Thymus (tissue), 11 donors: ENCODE measurements around the gene HIRA. TPM values are rescaled to one million over a fixed set of nuclear protein-coding genes. Genes with fewer than 3 reads are reported as not detected.

Source experiments
- DNase-seq, 9 donors: peaks; one replicate each; pipeline ENCODE4 v3.0.0-alpha.2; 2013; ENCODE audit warnings: low spot score in 9 of 9, low read depth in 6 of 9, missing footprints in 1 of 9
- H3K27ac ChIP-seq, 2 donors: one replicate each; pipeline ENCODE4 v1.5.1; 2013; ENCODE audit warnings: control low read depth in 1 of 2, low read depth in 1 of 2, low read length in 1 of 2, mild to moderate bottlenecking in 1 of 2, moderate library complexity in 1 of 2
- H3K27me3 ChIP-seq, 2 donors: one replicate each; pipeline ENCODE4 v1.5.1; 2013; ENCODE audit warnings: low read length in 1 of 2; ENCODE audit not compliant: control insufficient read depth in 2 of 2, insufficient read depth in 1 of 2
- H3K36me3 ChIP-seq, 2 donors: one replicate each; pipeline ENCODE4 v1.5.1; 2013; ENCODE audit warnings: low read length in 1 of 2, mild to moderate bottlenecking in 1 of 2, moderate library complexity in 1 of 2; ENCODE audit not compliant: control insufficient read depth in 2 of 2, insufficient read depth in 2 of 2
- H3K4me1 ChIP-seq, 2 donors: one replicate each; pipeline ENCODE4 v1.5.1; 2013; ENCODE audit warnings: low read length in 2 of 2; ENCODE audit not compliant: control insufficient read depth in 2 of 2, insufficient read depth in 2 of 2
- H3K4me3 ChIP-seq, 2 donors: one replicate each; pipeline ENCODE4 v1.5.1; 2013; ENCODE audit warnings: low read length in 2 of 2, control low read depth in 1 of 2, mild to moderate bottlenecking in 1 of 2
- H3K9me3 ChIP-seq, 2 donors: one replicate each; pipeline ENCODE4 v1.5.1; 2013; ENCODE audit warnings: low read length in 1 of 2, mild to moderate bottlenecking in 1 of 2; ENCODE audit not compliant: control insufficient read depth in 2 of 2, insufficient read depth in 1 of 2
- WGBS: extraction: QIAGEN DNeasy Blood & Tissue Kit; methylation state at CpG from one replicate; pipeline ENCODE4 v1.1.7; 2013; 5-methylcytosine and 5-hydroxymethylcytosine counted together
- polyA plus RNA-seq: library from polyadenylated mRNA; stranded (reverse); fragments of 200-250 nt; gene quantifications from one replicate; pipeline ENCODE4 v1.2.3, GENCODE V29; 2013
- total RNA-seq: library from RNA; stranded (reverse); fragments of 120-200 nt; gene quantifications from one replicate; pipeline ENCODE4 v1.2.4, GENCODE V29; 2013
- donor health status: healthy.

Gene HIRA
- total and polyA plus RNA-seq, 2 donors: 15.4 to 15.9 TPM

- Histone ChIP-seq H3K27me3 (no peaks in the 10 kb centered on the region), H3K4me1 (no peaks in the 10 kb centered on the region), H3K4me3 (no peak overlapping the region), H3K27ac (no peak overlapping the region), H3K36me3 (peaks cover 67 to 83% of the 10 kb centered on the region in 2 donors), H3K9me3 (no peaks in the 10 kb centered on the region)
- no peak for DNase-seq
- 93% methylated on average over 2 of the region's 2 CpGs for WGBS
These were observed 32.9 kb downstream of the HIRA start for GRCh38 chr22:19398652-19399051.

DNA sequence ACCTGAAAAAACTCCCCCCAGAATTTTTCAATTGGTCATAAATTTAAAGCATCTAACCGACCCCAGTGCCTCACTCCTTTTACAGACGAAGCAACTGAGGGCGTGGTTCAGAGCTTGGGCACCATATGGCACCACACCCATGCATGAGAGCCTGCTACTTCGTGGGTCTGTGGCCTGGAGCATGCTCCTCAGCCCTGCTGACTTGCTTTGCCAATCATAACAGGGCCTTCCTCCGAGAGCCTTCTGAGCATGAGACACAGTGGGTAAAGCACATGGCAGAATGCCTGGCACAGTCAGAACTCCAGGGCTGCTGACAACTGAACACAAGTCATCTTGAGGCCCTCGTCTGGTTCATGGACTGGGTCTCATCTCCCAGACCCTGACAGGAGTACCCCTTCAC lies 33.3 kb downstream of the HIRA start:
- Histone ChIP-seq H3K27me3 (no peaks in the 10 kb centered on the region), H3K9me3 (no peaks in the 10 kb centered on the region), H3K4me1 (no peaks in the 10 kb centered on the region), H3K36me3 (peaks cover 68 to 86% of the 10 kb centered on the region in 2 donors), H3K4me3 (no peak overlapping the region), H3K27ac (no peak overlapping the region)
- DNase-seq: no peak
- 97% methylated on average over 6 of the region's 6 CpGs for WGBS

- WGBS: 97% methylated on average over 3 of the region's 3 CpGs
- Histone ChIP-seq H3K9me3 (no peaks in the 10 kb centered on the region), H3K4me1 (no peaks in the 10 kb centered on the region), H3K27ac (no peak overlapping the region), H3K36me3 (peaks cover 71 to 88% of the 10 kb centered on the region in 2 donors), H3K27me3 (no peaks in the 10 kb centered on the region), H3K4me3 (no peak overlapping the region)
- DNase-seq: no peak
These were observed 33.8 kb downstream of the HIRA start for GRCh38 chr22:19397734-19398104.

DNA sequence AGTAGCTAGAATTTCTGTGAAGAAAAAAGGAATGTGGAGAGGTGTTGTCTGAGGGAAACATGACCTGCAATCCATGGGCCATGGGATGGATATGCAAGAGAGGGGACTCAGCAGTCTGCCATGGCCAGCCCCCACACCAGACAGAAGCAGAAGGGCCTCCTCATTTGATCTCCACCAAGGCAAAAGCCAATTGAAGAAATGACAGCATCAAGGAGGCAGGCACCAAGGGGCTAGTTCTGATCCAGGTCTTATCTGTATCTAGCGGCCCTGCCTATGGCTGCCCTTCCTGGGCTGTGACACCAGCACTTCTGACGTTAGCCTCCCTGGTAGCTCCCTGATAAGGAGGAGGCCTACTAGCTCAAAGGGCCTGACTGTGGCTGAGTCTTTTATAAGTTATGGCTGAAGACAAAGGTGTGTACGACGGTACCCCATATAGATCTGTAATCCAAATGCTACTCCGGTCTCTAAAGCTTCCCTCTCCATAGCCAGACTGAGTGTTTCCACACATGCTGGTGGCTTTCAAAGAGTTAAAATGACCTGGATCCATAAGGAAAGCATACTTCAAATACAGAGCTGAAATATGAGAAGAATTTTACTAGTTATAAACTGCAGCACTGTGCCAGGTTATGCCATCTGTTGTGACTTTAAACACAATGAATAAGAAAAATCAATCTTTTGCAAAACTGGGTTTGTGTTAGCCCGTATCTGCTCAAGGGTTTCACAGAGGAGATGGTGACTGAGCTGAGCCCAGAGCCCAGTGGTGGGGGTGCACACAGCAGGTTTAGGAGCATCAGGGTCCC lies 34.4 kb downstream of the HIRA start:
- Histone ChIP-seq H3K4me1 (no peaks in the 10 kb centered on the region), H3K27ac (no peak overlapping the region), H3K36me3 (peaks cover 77 to 91% of the 10 kb centered on the region in 2 donors), H3K27me3 (no peaks in the 10 kb centered on the region), H3K9me3 (no peaks in the 10 kb centered on the region), H3K4me3 (no peak overlapping the region)
- WGBS: 98% methylated on average over 6 of the region's 6 CpGs
- DNase-seq: no peak

DNA sequence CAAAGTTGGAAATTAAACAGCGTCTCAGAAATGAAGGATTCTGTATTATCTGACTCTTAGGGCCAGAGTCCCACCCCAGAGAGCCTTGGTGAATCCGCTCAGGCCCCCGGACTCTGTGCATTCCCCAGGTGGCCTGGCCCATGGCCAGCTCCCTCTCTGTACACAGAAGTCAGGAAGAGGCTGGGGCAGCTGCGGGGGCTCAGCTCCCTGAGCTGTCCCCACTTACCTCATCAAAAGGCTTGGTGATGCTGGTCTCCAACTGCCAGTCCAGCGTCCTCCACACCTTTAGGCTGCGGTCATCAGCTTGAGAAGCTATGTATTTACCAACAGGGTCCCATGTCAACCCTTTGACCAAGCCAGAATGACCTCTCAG lies 35.0 kb downstream of the HIRA start:
- no peak overlapping the region for H3K27ac ChIP-seq
- 94% methylated on average over 6 of the region's 6 CpGs for whole genome bisulfite sequencing
- H3K27me3 ChIP-seq: no peaks in the 10 kb centered on the region
- no peaks in the 10 kb centered on the region for H3K9me3 ChIP-seq
- no peak overlapping the region for H3K4me3 ChIP-seq
- peaks cover 78 to 91% of the 10 kb centered on the region in 2 donors for H3K36me3 ChIP-seq
- no peak for DNase-seq
- no peaks in the 10 kb centered on the region for H3K4me1 ChIP-seq

DNA sequence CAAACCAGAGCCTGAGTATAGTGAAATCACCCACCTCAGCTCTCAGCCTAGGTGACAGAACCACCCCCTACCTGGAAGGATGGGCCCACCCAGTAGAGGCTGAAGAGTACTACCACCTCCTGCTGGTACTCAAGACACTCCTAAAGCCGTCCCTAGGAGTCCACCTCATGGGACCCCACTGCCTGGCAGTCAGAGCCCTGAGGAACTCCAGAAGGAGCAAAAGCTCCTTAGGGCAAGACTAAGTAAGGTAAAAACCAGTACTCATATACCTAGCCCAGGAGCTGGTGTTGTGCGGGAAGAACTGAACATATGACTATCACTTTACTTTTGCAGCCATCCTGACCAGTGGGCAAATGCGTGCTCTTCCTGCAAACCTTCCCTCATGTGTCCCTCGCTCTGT lies 36.3 kb downstream of the HIRA start:
- Histone ChIP-seq H3K27me3 (no peaks in the 10 kb centered on the region), H3K9me3 (no peaks in the 10 kb centered on the region), H3K4me3 (no peak overlapping the region), H3K36me3 (peaks cover 78 to 89% of the 10 kb centered on the region in 2 donors), H3K4me1 (no peaks in the 10 kb centered on the region), H3K27ac (no peak overlapping the region)
- DNase-seq: no peak
- 98% methylated on average over 4 of the region's 4 CpGs for WGBS

- Histone ChIP-seq H3K4me1 (no peaks in the 10 kb centered on the region), H3K4me3 (no peak overlapping the region), H3K27ac (no peak overlapping the region), H3K36me3 (peaks cover 85 to 92% of the 10 kb centered on the region in 2 donors), H3K9me3 (no peaks in the 10 kb centered on the region), H3K27me3 (no peaks in the 10 kb centered on the region)
- DNase-seq: no peak
- 99% methylated on average over 8 of the region's 8 CpGs for WGBS
These were observed 37.1 kb downstream of the HIRA start for GRCh38 chr22:19394274-19395050.

- H3K27me3 ChIP-seq: no peaks in the 10 kb centered on the region
- H3K9me3 ChIP-seq: no peaks in the 10 kb centered on the region
- peaks cover 88 to 93% of the 10 kb centered on the region in 2 donors for H3K36me3 ChIP-seq
- H3K27ac ChIP-seq: no peak overlapping the region
- no peak for DNase-seq
- no peaks in the 10 kb centered on the region for H3K4me1 ChIP-seq
- no peak overlapping the region for H3K4me3 ChIP-seq
- 99% methylated on average over 5 of the region's 5 CpGs for WGBS
These were observed 37.8 kb downstream of the HIRA start for GRCh38 chr22:19393704-19394103.

DNA sequence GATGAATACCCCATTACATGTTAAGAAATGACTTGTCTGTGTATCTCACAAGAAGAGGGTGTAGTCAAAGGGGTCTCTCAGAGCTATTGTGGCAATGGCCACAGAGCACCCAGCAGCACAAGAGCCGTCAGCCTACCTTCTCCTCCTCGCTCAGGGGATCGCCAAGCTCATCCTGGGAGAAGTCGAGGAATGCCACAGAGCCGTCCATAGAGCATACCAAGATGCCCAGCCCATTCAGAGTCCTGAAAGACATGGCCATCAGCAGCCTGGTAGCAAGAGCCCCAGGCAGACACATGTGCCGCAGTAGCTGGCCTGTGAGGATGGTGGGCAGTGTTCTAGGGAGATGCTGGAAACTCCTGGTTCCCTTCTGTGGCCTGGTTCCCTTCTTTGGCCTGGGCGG lies 44.0 kb downstream of the HIRA start:
- no peak for DNase-seq

More for the DNA sequence above, 44.0 kb downstream of the HIRA start:
- H3K36me3 ChIP-seq: peaks cover 92 to 94% of the 10 kb centered on the region in 2 donors
- WGBS: 98% methylated on average over 7 of the region's 7 CpGs
- H3K4me1 ChIP-seq: no peaks in the 10 kb centered on the region
- no peak overlapping the region for H3K27ac ChIP-seq
- no peaks in the 10 kb centered on the region for H3K9me3 ChIP-seq
- no peaks in the 10 kb centered on the region for H3K27me3 ChIP-seq
- no peak overlapping the region for H3K4me3 ChIP-seq
